Lower lobe of right lung (tissue), 2 donors: ENCODE data around the gene DCBLD1. TPM values are rescaled to one million over a fixed set of nuclear protein-coding genes. Genes with fewer than 3 reads are reported as not detected.
A peak's percentile ranks its signal among the peaks of the same experiment; 100 is the strongest.

Experiments used
- ATAC-seq, 2 donors: fragments of 200-7000 bp; cut with Tn5 transposase; one replicate each; pipeline ENCODE4 v1.9.1; 2020 to 2022; ENCODE audit warnings: mild to moderate bottlenecking in 2 of 2, moderate library complexity in 2 of 2
- DNase-seq: peaks from one replicate; pipeline ENCODE4 v3.0.0-alpha.2; 2020
- H3K27ac ChIP-seq: fragments of 200-600 bp; one replicate; pipeline ENCODE4 v1.8.0; 2022
- H3K27me3 ChIP-seq: fragments of 200-600 bp; one replicate; pipeline ENCODE4 v1.8.0; 2022; ENCODE audit warnings: low read depth
- H3K36me3 ChIP-seq: fragments of 200-600 bp; one replicate; pipeline ENCODE4 v1.8.0; 2022; ENCODE audit warnings: mild to moderate bottlenecking
- H3K4me1 ChIP-seq: fragments of 200-600 bp; one replicate; pipeline ENCODE4 v1.8.0; 2022
- H3K4me3 ChIP-seq: fragments of 200-600 bp; one replicate; pipeline ENCODE4 v1.8.0; 2022; ENCODE audit warnings: mild to moderate bottlenecking
- H3K9me3 ChIP-seq: fragments of 200-600 bp; one replicate; pipeline ENCODE4 v1.8.0; 2022
- CTCF ChIP-seq: fragments of 200-600 bp; IDR thresholded peaks from one replicate; pipeline ENCODE4 v1.8.0; 2022; ENCODE audit warnings: antibody characterized with exemption, mild to moderate bottlenecking
- intact Hi-C: fragments of 100-400 bp; cut with DNase I; formaldehyde crosslinking; loops from one replicate; pipeline ENCODE4 v1.11.0; 2022
- total RNA-seq: library from RNA; stranded (reverse); fragmentation: NEBNext Ultra II Directional; extraction: Animal tissue kit (Norgen Biotek cat#: 25700); gene quantifications from one replicate; pipeline ENCODE4 v1.2.1, GENCODE V29; 2021
- donor health status: DM: no; HTN: yes; CAD: no; lungs with severe emphysema.

Gene DCBLD1
- total RNA-seq, 1 donor from 2014 or later: 18.3 TPM

GRCh38 chr6:117547688-117548621 is 65.5 kb downstream of the DCBLD1 start:
- H3K27ac ChIP-seq: peak overlapping the region; percentile 46
- DNase-seq: peak; percentile 54
- peak overlapping the region; percentile 47 for H3K4me3 ChIP-seq
- peaks cover 53% of the 10 kb centered on the region for H3K36me3 ChIP-seq
- intact Hi-C loops: no loop called here
- H3K4me1 ChIP-seq: peaks cover 26% of the 10 kb centered on the region
- no peaks in the 10 kb centered on the region for H3K9me3 ChIP-seq
- peak; percentile 47 to 62 for ATAC-seq
- no peak for TF ChIP-seq CTCF
- H3K27me3 ChIP-seq: no peaks in the 10 kb centered on the region

- Histone ChIP-seq H3K36me3 (peaks cover 44% of the 10 kb centered on the region), H3K27me3 (no peaks in the 10 kb centered on the region), H3K27ac (peak overlapping the region; percentile 46), H3K4me1 (peaks cover 26% of the 10 kb centered on the region), H3K4me3 (no peak overlapping the region), H3K9me3 (no peaks in the 10 kb centered on the region)
- intact Hi-C loops: no loop called here
- ATAC-seq (peak; percentile 16 to 53), DNase-seq (no peak)
- TF ChIP-seq CTCF: no peak
Measured at GRCh38 chr6:117548797-117549301, 66.4 kb downstream of the DCBLD1 start.

- Histone ChIP-seq H3K27ac (no peak overlapping the region), H3K4me3 (no peak overlapping the region), H3K9me3 (no peaks in the 10 kb centered on the region), H3K4me1 (peaks cover 26% of the 10 kb centered on the region), H3K36me3 (peaks cover 37% of the 10 kb centered on the region), H3K27me3 (no peaks in the 10 kb centered on the region)
- intact Hi-C loops: loop anchor here (10.0 kb wide), 2 partner anchors 65 to 95 kb away; partner anchors contain the start of gene DCBLD1
- DNase-seq (no peak), ATAC-seq (peak in 1 of 2 donors; percentile 21)
- TF ChIP-seq CTCF: no peak
Measured at GRCh38 chr6:117549611-117550010, 67.1 kb downstream of the DCBLD1 start.

- no peak for DNase-seq
- Histone ChIP-seq H3K36me3 (peaks cover 32% of the 10 kb centered on the region), H3K4me3 (no peak overlapping the region), H3K9me3 (no peaks in the 10 kb centered on the region), H3K4me1 (peaks cover 26% of the 10 kb centered on the region), H3K27me3 (no peaks in the 10 kb centered on the region), H3K27ac (no peak overlapping the region)
- intact Hi-C loops: loop anchor here (10.0 kb wide), 2 partner anchors 65 to 95 kb away; partner anchors contain the start of gene DCBLD1
- no peak for ATAC-seq
- no peak for TF ChIP-seq CTCF
Measured at GRCh38 chr6:117550078-117550600, 67.7 kb downstream of the DCBLD1 start.

GRCh38 chr6:117550618-117551242 is 68.3 kb downstream of the DCBLD1 start:
- TF ChIP-seq CTCF: no peak
- ATAC-seq (no peak), DNase-seq (no peak)
- Histone ChIP-seq H3K27me3 (no peaks in the 10 kb centered on the region), H3K4me3 (no peak overlapping the region), H3K36me3 (peaks cover 26% of the 10 kb centered on the region), H3K27ac (no peak overlapping the region), H3K9me3 (no peaks in the 10 kb centered on the region), H3K4me1 (peaks cover 30% of the 10 kb centered on the region)
- intact Hi-C loops: loop anchor here (10.0 kb wide), 2 partner anchors 66 to 96 kb away; partner anchors contain the start of gene DCBLD1
